GM20431 (cell line): ENCODE measurements around the gene SLC2A14.
"Not testable (repeated sequence)": the region's sequence is repeated elsewhere in the genome, so short reads cannot be mapped to it uniquely, and the experiment has no call there.

Experiments used
- in situ Hi-C: fragments of 300-500 bp; cut with MseI, MboI; formaldehyde crosslinking; loops from one replicate; pipeline ENCODE4 v1.15.0; 2020; ENCODE audit warnings: low sequenced_read_pairs; ENCODE audit not compliant: unreplicated experiment

SLC2A14 gene

GRCh38 chr12:7837366-7837765, 35.3 kb downstream of the SLC2A14 start:
- in situ Hi-C loops: no loop called here

GRCh38 chr12:7835766-7836165, 36.9 kb downstream of the SLC2A14 start:
- in situ Hi-C loops: no loop called here

DNA sequence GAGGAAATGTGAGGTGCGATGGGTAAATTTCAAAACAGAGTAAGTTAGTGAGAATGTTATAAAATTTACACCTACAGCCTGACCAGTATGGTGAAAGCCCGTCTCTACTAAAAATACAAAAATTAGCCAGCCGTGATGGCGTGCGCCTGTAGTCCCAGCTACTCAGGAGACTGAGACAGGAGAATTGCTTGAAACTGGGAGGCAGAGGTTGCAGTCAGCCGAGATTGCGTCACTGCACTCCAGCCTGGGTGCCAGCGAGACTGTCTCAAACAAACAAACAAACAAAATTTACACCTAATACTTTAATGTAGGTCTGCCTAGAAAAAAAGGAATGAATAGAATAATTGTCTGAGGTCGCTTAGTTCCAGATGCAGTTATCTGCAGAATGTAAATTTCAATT, 37.6 kb downstream of the SLC2A14 start:
- in situ Hi-C loops: no loop called here

- in situ Hi-C loops: no loop called here
Observed at GRCh38 chr12:7834701-7835100, 38.0 kb downstream of the SLC2A14 start.

DNA sequence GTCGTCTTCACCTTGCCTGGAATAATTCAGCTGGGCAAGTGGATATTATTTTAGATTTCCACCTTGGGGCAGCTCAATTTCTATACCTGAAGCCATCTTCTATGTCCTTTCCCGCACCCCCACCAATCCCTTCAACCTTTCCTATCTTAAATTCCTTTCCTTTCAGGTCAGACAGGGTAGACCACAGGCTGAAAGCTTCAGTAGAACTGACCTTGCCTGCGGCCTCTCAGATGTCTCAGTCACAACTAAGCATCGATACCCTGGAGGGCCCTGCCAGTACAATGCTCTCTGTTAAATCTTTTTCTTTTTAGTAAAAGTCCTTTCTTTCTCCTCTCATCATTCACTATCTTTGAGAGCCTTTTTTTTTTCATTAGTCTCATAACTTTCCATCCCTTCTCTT, 38.9 kb downstream of the SLC2A14 start:
- in situ Hi-C loops: no loop called here

DNA sequence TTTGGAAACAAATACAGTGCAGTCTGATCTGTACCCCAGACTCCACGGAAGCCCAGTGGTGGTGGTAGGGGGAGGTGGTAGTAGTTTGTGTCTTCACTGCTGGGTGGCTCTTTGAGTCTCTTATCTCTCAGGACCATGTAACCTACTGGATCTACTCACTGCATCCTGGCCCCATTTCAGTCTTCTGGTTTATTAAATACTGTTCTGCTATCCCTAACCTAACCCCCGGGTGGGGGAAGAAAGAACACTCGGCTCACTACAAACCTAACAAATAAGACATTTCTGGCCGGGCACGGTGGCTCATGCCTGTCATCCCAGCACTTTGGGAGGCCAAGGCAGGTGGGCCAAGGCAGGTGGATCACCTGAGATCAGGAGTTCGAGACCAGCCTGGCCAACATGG, 39.5 kb downstream of the SLC2A14 start:
- in situ Hi-C loops: not testable (repeated sequence)

GRCh38 chr12:7832059-7832696, 40.5 kb downstream of the SLC2A14 start:
- in situ Hi-C loops: no loop called here

- in situ Hi-C loops: not testable (repeated sequence)
Observed at GRCh38 chr12:7829737-7830136, 43.0 kb downstream of the SLC2A14 start.

GRCh38 chr12:7825754-7826153, 47.0 kb downstream of the SLC2A14 start:
- in situ Hi-C loops: not testable (repeated sequence)

GRCh38 chr12:7806863-7807487, 65.7 kb downstream of the SLC2A14 start:
- in situ Hi-C loops: loop anchor here (10.0 kb wide), 1 partner anchor 132 kb away; no protein-coding TSS in a partner anchor

- in situ Hi-C loops: loop anchor here (10.0 kb wide), 1 partner anchor 132 kb away; no protein-coding TSS in a partner anchor
Observed at GRCh38 chr12:7806319-7806718, 66.4 kb downstream of the SLC2A14 start.

DNA sequence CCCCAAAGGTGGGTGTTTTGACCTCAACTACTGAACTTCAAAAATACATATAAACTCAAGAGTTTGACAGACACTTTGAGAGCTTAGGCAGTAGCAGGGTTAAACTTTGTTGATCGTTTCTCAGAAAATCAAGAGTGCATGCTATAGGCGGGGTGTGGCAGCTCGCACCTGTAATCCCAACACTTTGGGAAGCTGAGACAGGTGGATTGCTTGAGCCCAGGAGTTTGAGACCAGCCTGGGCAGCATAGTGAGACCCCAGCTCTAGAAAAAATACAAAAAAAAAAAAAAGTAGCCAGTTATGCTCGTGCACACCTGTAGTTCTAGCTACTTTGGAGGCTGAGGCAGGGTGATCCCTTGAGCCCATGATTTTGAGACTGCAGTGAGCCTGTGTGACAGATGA, 71.3 kb downstream of the SLC2A14 start:
- in situ Hi-C loops: loop anchor here (10.0 kb wide), 1 partner anchor 127 kb away; no protein-coding TSS in a partner anchor

DNA sequence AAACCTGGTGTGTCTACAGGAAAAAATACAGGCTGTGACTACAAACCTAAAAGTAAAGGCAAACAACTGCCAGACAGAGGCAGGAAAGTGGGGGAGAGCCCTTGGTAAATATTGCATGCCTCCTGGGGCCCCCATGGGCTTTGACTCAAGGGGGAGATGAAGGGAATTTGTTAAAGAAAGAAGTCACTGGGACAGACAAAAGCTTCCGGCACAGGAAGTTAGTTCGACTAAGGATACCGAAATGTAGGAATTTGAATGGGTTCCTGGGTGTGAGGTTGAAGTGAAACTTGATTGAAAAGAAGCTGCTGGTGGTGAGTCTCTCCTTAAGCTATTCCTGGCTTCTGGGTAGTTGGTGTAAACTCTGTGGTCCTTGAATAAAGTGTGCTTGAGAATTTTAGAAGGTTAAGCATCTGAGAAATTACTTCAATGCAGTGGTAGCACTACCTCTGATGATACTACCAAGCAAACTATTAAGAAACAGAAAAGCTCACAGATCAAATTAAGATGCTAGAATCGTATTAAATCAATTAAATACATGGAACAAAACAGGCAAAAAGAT, 73.9 kb downstream of the SLC2A14 start:
- in situ Hi-C loops: not testable (repeated sequence)

DNA sequence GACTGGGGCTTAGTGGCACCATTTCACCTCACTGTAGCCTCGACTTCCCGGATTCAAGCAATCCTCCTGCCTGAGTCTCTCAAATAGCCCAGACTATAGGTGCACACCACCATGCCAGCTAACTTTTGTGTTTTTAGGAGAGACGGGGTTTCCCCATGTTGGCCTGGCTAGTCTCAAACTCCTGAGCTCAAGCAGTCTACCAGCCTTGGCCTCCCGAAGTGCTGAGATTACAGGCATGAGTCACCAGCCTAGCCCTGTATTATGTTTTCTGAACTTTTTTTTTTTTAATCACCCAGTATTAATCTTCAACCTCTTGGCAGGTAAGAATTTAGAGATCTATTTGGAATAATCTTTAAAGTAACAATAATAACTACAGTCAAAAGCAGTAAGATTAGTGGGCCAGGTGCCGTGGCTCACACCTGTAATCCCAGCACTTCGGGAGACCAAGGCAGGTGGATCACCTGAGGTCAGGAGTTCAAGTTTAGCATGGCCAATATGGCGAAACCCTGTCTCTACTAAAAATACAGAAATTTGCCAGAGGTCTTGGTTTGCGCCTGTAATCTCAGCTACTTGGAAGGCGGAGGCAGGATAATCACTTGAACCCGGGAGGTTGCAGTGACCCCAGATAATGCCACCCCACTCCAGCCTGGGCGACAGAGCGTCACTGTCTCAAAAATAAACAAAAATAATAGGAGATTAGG, 74.9 kb downstream of the SLC2A14 start:
- in situ Hi-C loops: no loop called here

- in situ Hi-C loops: not testable (repeated sequence)
Observed at GRCh38 chr12:7797269-7797668, 75.4 kb downstream of the SLC2A14 start.

DNA sequence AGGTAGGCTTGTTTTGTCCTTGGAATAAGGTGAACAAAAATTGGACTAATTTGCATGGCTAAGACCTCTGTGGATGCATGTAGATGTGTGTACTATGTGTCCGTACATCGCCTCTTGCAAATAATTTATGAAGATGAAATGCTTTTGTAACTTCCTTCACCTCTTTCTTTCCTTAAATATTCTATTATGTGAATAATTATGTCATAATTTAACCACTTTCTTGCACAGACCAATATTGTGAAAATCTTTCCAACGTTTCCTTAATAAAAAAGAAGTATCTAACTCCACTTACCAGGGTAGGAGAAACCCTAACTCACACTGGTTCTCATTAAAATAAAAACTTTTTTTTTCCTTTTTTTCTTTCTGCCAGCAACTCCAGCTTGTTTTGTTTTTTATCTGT, 79.5 kb downstream of the SLC2A14 start:
- in situ Hi-C loops: no loop called here

GRCh38 chr12:7788884-7789528, 83.7 kb downstream of the SLC2A14 start, which contains the start of gene NANOG:
NANOG (plus strand) TSS chr12:7789402; CDS start chr12:7789615, 213 bp downstream.
- in situ Hi-C loops: not testable (repeated sequence)

GRCh38 chr12:7788294-7788660, 84.4 kb downstream of the SLC2A14 start:
- in situ Hi-C loops: no loop called here

GRCh38 chr12:7787574-7788293, 85.0 kb downstream of the SLC2A14 start:
- in situ Hi-C loops: no loop called here

DNA sequence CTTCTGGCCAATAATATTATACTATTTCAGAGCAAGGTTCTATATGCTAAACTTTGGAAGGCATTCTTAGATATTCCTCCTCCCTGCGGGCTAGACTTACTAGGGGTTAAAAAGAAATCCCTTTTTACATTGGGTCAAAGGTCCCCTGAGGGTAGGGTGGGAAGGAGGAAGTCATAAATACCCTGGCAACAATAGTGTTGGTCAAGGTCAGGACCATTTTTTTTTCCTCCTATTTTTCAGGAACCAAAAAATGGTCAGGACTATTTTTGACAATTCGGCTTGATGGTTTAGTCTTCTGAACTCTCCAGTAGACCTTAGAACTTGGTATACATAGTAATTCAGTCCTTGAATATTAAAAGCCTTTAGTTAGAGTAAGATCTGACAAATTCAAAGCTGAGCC, 88.0 kb downstream of the SLC2A14 start:
- in situ Hi-C loops: no loop called here
